ENCODE data around the gene C2orf81.
"Not testable (repeated sequence)": the region's sequence is repeated elsewhere in the genome, so short reads cannot be mapped to it uniquely, and the experiment has no call there.

C2orf81 gene

GRCh38 chr2:74442483-74443297, 21.3 kb upstream of the C2orf81 start:
- DNase-seq = not testable (repeated sequence)

- DNase-seq = peak; percentile 73 to 77
These were observed 20.5 kb upstream of the C2orf81 start, which contains the start of gene RTKN for GRCh38 chr2:74441690-74442482. TSS of gene RTKN (minus strand) at chr2:74441937. CDS start at chr2:74441816, 121 bp downstream.

GRCh38 chr2:74441170-74441689, 19.8 kb upstream of the C2orf81 start:
- DNase-seq = peak in 1 of 2 experiments; percentile 71

GRCh38 chr2:74440378-74441169, 19.2 kb upstream of the C2orf81 start:
- peak; percentile 78 to 88 for DNase-seq

GRCh38 chr2:74439803-74440377, 18.5 kb upstream of the C2orf81 start:
- no peak for DNase-seq

- DNase-seq = no peak
These were observed 18.0 kb upstream of the C2orf81 start for GRCh38 chr2:74439373-74439772.

- DNase-seq = no peak
These were observed 16.8 kb upstream of the C2orf81 start for GRCh38 chr2:74438248-74438647.

- DNase-seq = no peak
These were observed 15.7 kb upstream of the C2orf81 start for GRCh38 chr2:74436848-74437695.

- DNase-seq = no peak
These were observed 14.8 kb upstream of the C2orf81 start for GRCh38 chr2:74436111-74436805.

- no peak for DNase-seq
These were observed 9.1 kb upstream of the C2orf81 start for GRCh38 chr2:74430502-74430901.

GRCh38 chr2:74429487-74430451, 8.3 kb upstream of the C2orf81 start:
- no peak for DNase-seq

GRCh38 chr2:74428675-74429074, 7.3 kb upstream of the C2orf81 start:
- no peak for DNase-seq

- no peak for DNase-seq
These were observed 6.1 kb upstream of the C2orf81 start for GRCh38 chr2:74427551-74427950.

- DNase-seq = no peak
These were observed 4.9 kb upstream of the C2orf81 start for GRCh38 chr2:74426181-74426758.

- DNase-seq = no peak
These were observed 4.1 kb upstream of the C2orf81 start for GRCh38 chr2:74425523-74425922.

- no peak for DNase-seq
These were observed 3.6 kb upstream of the C2orf81 start for GRCh38 chr2:74424995-74425406.

GRCh38 chr2:74424139-74424992, 2.9 kb upstream of the C2orf81 start:
- DNase-seq = no peak

Data from NCI-H2081 (cell line).